Right renal pelvis (tissue), 4 donors: Measurements from ENCODE around the gene MS4A18. TPM values are rescaled to one million over a fixed set of nuclear protein-coding genes. Genes with fewer than 3 reads are reported as not detected.
A peak's percentile ranks its signal among the peaks of the same experiment; 100 is the strongest.

ENCODE experiments used
- DNase-seq, 4 donors: peaks; one replicate each; pipeline ENCODE4 v3.0.0-alpha.2; 2013; ENCODE audit warnings: low read depth in 4 of 4, low spot score in 3 of 4, missing footprints in 1 of 4
- polyA plus RNA-seq, 4 donors: library from polyadenylated mRNA; unstranded; fragments of 120-200 nt; gene quantifications; one replicate each; pipeline ENCODE4 v1.2.1, GENCODE V29; 2013; ENCODE audit not compliant: insufficient read length in 4 of 4

MS4A18 gene
- polyA plus RNA-seq, 4 donors = not detected

GRCh38 chr11:60764879-60765278 lies 40.4 kb downstream of the MS4A18 start:
- no peak for DNase-seq

DNA sequence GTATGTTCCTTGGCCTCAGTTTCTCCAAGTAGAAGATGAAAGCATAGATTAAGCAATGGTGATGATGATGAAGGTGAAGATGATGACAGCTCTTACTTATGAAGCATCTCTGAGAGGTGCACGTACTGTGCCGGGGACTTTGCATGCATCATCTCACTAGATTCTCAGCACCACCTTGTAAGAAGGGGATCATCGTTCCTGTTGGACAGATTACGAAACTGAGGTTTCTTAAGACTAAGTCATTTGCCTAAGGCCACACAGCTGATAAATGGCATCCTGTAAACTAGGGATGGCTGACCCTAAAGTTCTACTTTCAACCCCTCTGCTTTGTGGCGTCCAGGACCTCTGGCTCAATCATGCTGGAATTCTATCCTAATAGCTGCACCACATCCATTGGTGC lies 40.8 kb downstream of the MS4A18 start:
- no peak for DNase-seq

DNA sequence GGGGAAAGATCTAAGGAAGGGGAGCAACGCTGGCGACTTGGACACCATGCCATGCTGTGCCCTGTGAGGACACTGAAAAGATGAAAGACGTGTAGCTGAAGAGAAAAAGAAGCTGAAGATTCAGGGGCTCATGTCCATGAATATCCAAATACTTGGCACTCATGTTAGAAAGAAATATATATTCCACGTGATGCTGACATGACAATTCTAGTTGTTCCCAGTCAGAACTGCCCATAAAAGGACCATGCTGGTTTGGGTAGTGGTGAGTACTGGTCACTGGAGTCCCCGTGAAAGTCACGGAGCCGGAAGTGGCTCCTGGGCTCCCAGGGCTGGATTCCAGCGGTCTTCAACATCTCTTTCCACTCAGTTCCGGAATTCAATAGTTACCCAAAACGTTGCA lies 42.0 kb downstream of the MS4A18 start:
- DNase-seq = no peak

- no peak for DNase-seq
Measured at GRCh38 chr11:60767388-60767811, 42.9 kb downstream of the MS4A18 start.

GRCh38 chr11:60768202-60768601 lies 43.7 kb downstream of the MS4A18 start:
- no peak for DNase-seq

GRCh38 chr11:60769273-60769672 lies 44.8 kb downstream of the MS4A18 start:
- DNase-seq = no peak

DNA sequence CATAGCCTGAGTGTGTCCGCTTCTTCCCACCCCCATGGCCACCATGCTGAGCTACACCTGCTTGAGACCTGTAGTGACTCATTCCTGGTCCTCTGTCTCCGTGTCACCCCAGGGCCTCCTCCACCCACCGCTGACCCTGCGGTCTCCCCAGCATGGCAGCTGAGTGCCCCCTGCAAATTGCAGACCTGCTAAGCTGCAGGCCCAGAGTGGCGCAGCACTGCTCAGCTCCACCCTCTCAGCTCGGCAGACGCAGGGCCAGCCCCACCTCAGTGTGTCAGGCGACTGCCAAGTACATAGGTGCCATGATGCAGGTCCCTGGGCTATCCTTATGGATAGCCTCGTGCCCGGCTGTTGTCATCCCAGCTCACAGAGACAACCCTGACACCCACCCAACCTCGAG lies 45.3 kb downstream of the MS4A18 start:
- no peak for DNase-seq

DNA sequence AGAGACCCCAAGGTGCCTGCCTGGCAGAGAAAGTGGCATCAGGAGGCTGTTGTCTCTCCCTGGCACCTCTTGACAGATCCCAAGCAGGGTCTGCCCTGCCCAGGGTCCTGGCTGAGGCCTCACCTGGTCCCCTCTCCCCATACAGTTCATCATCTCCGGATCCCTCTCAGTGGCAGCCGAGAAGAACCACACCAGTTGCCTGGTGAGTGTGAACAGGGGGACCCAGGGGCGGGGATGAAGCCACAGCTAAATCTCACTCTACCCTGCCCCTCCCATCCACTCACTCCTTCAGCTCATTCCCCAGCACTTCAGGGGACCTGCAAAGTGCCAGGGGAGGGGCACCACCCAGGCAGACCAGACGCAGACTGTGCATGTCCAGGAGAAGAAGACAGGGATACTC lies 46.6 kb downstream of the MS4A18 start:
- DNase-seq = no peak

DNA sequence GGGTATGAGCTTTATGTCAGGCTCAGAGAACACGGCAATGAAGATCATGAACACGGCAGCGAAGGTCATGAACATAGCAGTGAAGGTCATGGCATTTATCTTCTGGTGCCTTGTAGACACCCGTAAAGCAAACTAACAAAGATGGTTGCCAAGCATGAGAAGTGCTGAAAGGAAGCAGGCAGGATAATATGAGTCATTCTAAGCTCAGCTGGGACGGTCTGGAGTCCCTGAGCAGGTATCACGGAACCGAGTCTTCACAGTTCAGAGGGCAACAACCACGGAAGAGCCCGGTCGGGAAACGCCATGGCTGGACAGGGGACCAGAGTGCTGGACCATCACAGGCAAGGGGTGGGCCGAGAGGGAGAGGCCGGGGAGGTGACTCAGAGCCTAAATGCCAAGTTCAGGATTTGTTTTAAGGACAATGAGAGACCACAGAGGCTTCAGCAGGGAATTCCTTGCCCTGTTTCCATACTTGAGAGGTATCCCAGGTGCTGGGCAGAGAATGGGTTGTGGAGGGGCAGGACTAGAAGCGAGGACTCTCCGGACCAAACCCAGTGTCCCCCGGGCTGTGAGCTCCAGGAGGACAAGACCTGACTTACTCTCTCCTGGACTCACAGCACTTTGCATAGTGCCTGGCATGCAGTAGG lies 47.5 kb downstream of the MS4A18 start:
- no peak for DNase-seq

DNA sequence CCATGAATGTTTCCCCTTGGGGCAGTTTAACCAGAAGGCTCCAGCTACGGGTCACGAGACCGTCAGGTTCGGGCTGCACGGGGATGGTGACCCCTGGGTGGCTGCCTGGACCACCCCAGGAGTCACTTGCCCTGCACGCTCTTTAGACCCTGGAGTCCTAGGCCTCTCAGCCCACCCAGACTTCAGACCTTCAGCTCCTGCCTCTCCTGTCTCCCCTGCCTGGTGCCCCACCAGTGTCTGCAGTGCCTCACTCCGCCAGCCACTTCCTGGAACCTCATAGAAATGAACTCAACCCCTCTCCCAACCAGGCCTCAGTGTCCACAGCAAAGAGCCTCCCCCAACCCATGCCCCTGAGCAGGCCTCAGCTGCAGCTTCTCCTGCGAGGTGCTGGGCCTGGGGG lies 48.1 kb downstream of the MS4A18 start:
- DNase-seq = no peak

DNA sequence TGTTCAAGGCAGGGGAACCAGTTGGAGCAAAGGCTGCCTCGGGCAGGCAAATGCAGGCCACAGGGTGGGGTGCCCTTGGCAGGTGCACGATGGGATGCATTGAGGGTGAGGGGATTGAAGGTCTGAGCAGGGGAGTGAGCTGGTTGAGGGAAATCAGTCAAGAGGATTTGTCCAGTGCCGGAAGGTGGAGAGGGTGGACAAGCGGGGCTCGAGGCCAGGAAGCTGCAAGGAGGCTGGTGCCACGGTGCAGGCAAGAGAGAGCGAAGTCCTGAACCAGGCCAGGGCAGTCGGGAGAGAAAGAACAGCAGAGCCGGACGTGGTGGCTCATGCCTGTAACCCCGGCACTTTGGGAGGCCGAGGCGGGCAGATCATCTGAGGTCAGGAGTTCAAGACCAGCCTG lies 50.2 kb downstream of the MS4A18 start:
- DNase-seq = no peak

- DNase-seq = peak; percentile 74 to 86 (median 80)
Measured at GRCh38 chr11:60775420-60775961, 51.0 kb downstream of the MS4A18 start.

DNA sequence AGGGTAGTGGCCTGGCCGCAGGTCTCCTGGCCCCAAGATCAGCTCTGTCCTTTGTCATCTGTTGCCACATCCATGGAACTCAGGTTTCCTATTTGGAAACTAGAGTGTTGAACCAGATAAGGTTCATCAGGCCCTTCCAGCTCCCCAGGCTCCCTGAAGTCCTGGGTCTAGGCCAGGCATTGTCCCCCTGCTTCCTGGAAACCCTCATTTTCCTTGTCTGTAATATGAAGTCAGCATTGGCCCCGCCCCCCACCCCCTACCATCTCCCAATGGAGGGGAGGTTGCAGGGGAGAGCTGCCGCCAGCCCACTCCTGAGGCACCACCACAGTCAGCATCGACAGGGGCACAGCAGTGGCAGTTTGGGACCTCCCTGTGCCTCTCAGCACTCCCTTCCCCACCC lies 51.6 kb downstream of the MS4A18 start:
- no peak for DNase-seq

DNA sequence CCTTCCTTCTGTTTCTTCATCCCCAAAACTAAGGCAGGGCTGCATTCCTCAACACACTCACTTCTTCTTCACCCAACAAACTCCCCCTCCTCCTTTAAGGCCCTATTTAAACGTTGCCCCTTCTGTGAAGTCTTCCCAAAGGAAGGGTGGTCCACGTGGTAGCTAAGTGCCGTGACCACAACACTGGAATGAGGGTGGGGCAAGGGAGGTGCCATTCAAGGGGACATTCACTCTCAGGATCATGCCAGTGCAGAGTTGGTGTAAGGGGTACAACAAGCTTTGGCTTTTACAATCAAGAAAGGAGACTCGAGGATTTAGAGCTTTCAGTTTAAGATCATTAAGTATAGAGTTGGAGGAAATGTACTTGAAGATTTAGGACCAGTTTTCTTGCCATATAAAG lies 52.6 kb downstream of the MS4A18 start:
- no peak for DNase-seq

GRCh38 chr11:60777572-60777971 lies 53.1 kb downstream of the MS4A18 start:
- DNase-seq = no peak

- DNase-seq = no peak
Measured at GRCh38 chr11:60780065-60780464, 55.5 kb downstream of the MS4A18 start.

- DNase-seq = no peak
Measured at GRCh38 chr11:60780774-60781173, 56.3 kb downstream of the MS4A18 start.

- DNase-seq = no peak
Measured at GRCh38 chr11:60781286-60781980, 56.9 kb downstream of the MS4A18 start.

DNA sequence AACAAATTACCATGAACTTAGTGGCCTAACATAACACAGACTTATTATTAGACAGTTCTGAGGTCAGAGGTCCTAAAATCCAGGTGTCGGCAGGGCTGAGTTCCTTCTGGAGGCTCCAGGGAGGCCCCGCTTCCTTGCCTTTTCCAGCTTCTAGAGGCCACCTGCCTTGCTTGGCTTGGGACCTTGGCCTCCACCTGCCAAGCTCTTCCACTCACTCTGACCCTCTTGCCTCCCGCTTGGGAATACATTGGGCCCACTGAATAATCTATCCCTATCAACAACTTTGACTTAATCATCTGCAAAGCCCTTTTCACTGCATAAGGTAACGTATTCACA lies 57.4 kb downstream of the MS4A18 start:
- no peak for DNase-seq

DNA sequence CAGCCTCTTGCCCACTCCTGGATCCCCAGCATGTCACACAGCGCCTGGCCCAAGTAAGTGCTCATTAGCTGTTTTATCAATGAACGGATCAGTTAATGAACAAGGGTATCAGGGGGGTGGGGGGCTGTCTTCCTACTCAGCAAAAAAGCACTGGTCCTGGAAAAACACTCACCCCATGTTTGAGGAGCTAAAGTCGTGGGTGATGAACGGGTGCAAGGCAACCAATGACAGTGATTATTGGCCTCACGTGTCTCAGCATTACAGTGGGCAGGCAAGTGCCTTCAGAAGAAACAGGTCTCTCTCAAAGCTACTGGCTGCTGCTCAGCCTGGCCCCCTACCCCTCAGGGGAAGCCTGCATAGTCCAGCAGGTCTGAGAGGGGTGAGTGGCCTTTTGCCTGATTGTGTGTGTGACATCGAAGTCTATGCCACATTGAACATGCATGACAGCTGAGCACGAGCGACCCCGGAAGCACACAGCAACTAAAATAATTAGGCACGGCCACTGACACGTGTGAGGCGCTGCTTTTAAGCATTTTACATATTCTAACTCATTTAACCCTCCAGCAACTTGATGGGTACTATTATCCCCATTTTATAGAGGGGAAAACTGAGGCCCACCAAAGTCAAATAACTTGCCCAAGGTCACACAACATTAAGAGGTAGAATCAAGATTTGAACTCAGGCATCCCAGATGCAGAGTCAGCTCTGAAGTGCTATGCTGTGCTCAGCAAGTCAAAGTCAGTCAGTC lies 58.0 kb downstream of the MS4A18 start:
- no peak for DNase-seq

DNA sequence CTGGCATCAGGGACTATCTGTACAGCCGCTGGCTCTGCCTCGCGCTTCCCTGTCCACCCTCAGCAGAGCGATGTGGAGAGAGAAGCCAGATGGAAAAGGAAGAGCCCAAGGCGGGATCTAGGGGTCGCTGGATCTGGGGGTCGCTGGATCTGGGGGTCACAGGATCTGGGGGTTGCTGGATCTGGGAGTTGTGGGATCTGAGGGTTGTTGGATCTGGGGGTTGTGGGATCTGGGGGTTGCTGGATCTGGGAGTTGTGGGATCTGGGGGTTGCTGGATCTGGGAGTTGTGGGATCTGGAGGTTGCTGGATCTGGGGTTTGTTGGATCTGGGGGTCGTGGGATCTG lies 58.6 kb downstream of the MS4A18 start:
- no peak for DNase-seq

GRCh38 chr11:60783911-60784310 lies 59.4 kb downstream of the MS4A18 start:
- no peak for DNase-seq
